Stimulated activated CD8-positive, alpha-beta memory T cell treated with anti-CD3 and anti-CD28 coated beads, Interleukin-4, amount 100 ng/mL, for 4 hours (primary cell): ENCODE data around the gene PDLIM1.

Source experiments
- DNase-seq, 2 donors: peaks; one replicate each; pipeline ENCODE4 v3.0.0-alpha.2; 2020; ENCODE audit warnings: low read depth in 2 of 2, low spot score in 1 of 2

The PDLIM1 gene

GRCh38 chr10:95289003-95289920, 1.5 kb downstream of the PDLIM1 start:
- no peak for DNase-seq

- DNase-seq: no peak
Measured at GRCh38 chr10:95288303-95288702, 2.5 kb downstream of the PDLIM1 start.

GRCh38 chr10:95287281-95287680, 3.5 kb downstream of the PDLIM1 start:
- no peak for DNase-seq

- no peak for DNase-seq
Measured at GRCh38 chr10:95286707-95287106, 4.1 kb downstream of the PDLIM1 start.

GRCh38 chr10:95285556-95285955, 5.2 kb downstream of the PDLIM1 start:
- DNase-seq: no peak

GRCh38 chr10:95284807-95285206, 6.0 kb downstream of the PDLIM1 start:
- no peak for DNase-seq

GRCh38 chr10:95282107-95282506, 8.7 kb downstream of the PDLIM1 start:
- DNase-seq: no peak

- DNase-seq: no peak
Measured at GRCh38 chr10:95281206-95281605, 9.6 kb downstream of the PDLIM1 start.

GRCh38 chr10:95280637-95281036, 10.2 kb downstream of the PDLIM1 start:
- DNase-seq: no peak

GRCh38 chr10:95279042-95279820, 11.6 kb downstream of the PDLIM1 start:
- no peak for DNase-seq

GRCh38 chr10:95278061-95278988, 12.5 kb downstream of the PDLIM1 start:
- DNase-seq: no peak

- DNase-seq: no peak
Measured at GRCh38 chr10:95277614-95278013, 13.2 kb downstream of the PDLIM1 start.

- DNase-seq: no peak
Measured at GRCh38 chr10:95277201-95277570, 13.6 kb downstream of the PDLIM1 start.

- DNase-seq: no peak
Measured at GRCh38 chr10:95276367-95277200, 14.2 kb downstream of the PDLIM1 start.

- no peak for DNase-seq
Measured at GRCh38 chr10:95275726-95276366, 15.0 kb downstream of the PDLIM1 start.

- no peak for DNase-seq
Measured at GRCh38 chr10:95273393-95274312, 17.1 kb downstream of the PDLIM1 start.

- no peak for DNase-seq
Measured at GRCh38 chr10:95268438-95268837, 22.4 kb downstream of the PDLIM1 start.

GRCh38 chr10:95267251-95267650, 23.6 kb downstream of the PDLIM1 start:
- no peak for DNase-seq

GRCh38 chr10:95266674-95267095, 24.1 kb downstream of the PDLIM1 start:
- DNase-seq: no peak
